ENCODE measurements around the gene ZNF45. TPM values are rescaled to one million over a fixed set of nuclear protein-coding genes. Genes with fewer than 3 reads are reported as not detected.
A peak's percentile ranks its signal among the peaks of the same experiment; 100 is the strongest.

ZNF45 gene
- polyA plus RNA-seq, 3 donors from 2014 or later, result 6.5 to 15.9 (median 7.7) TPM

DNA sequence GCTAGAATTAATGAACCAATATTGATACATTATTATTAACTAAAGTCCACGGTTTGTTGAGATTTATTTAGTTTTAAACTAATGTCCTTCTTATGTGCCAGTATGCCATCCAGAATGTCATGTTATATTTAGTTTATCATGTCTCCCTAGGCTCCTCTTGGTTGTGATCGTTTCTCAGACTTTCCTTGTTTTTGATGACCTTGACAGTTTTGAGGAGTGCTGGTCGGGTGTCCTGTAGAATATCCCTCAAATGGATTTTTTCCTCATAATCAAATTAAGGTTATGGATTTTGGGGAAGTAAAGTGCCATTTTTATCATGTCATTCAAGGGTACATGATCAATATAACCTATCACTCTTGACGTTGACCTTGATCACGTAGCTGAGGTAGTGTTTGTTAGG, 6.1 kb upstream of the ZNF45 start:
- no peaks in the 10 kb centered on the region for H3K4me1 Mint-ChIP-seq
- peaks cover 4 to 19% (median 11%) of the 10 kb centered on the region in 6 donors for H3K9me3 Mint-ChIP-seq
- H3K36me3 Mint-ChIP-seq, result peaks cover 3 to 14% (median 8%) of the 10 kb centered on the region in 3 donors
- H3K27me3 Mint-ChIP-seq (ENCODE audit: low read depth in 3 of 3), result peaks cover 9 to 21% (median 13%) of the 10 kb centered on the region in 3 donors
- no peak for DNase-seq
- no peak overlapping the region for H3K27ac Mint-ChIP-seq
- no peak overlapping the region for H3K4me3 Mint-ChIP-seq

GRCh38 chr19:43940719-43941118, 5.6 kb upstream of the ZNF45 start:
- H3K27me3 Mint-ChIP-seq (ENCODE audit: low read depth in 3 of 3), result peaks cover 9 to 16% (median 10%) of the 10 kb centered on the region in 3 donors
- no peak for DNase-seq
- no peak overlapping the region for H3K27ac Mint-ChIP-seq
- H3K4me1 Mint-ChIP-seq, result peaks cover 0 to 3% of the 10 kb centered on the region in 2 donors
- H3K36me3 Mint-ChIP-seq, result peaks cover 3 to 11% (median 8%) of the 10 kb centered on the region in 3 donors
- H3K4me3 Mint-ChIP-seq, result no peak overlapping the region
- peaks cover 0 to 14% (median 8%) of the 10 kb centered on the region in 6 donors for H3K9me3 Mint-ChIP-seq

GRCh38 chr19:43939557-43940260, 4.6 kb upstream of the ZNF45 start:
- H3K4me1 Mint-ChIP-seq, result peaks cover 9 to 14% of the 10 kb centered on the region in 2 donors

GRCh38 chr19:43936188-43936587, 1.1 kb upstream of the ZNF45 start:
- peaks cover 21 to 35% of the 10 kb centered on the region in 2 donors for H3K4me1 Mint-ChIP-seq
- no peak for DNase-seq
- peaks cover 0 to 10% (median 4%) of the 10 kb centered on the region in 6 donors for H3K9me3 Mint-ChIP-seq
- peak overlapping the region; percentile 34 to 95 (median 95) for H3K4me3 Mint-ChIP-seq
- H3K27ac Mint-ChIP-seq, result peak overlapping the region in 2 of 6 donors; percentile 70 to 94
- H3K27me3 Mint-ChIP-seq (ENCODE audit: low read depth in 3 of 3), result peaks cover 0 to 8% (median 4%) of the 10 kb centered on the region in 3 donors
- peaks cover 9 to 19% (median 12%) of the 10 kb centered on the region in 3 donors for H3K36me3 Mint-ChIP-seq

More at GRCh38 chr19:43939557-43940260, 4.6 kb upstream of the ZNF45 start:
- no peak for DNase-seq
- no peak overlapping the region for H3K4me3 Mint-ChIP-seq
- peaks cover 2 to 16% (median 10%) of the 10 kb centered on the region in 3 donors for H3K27me3 Mint-ChIP-seq (ENCODE audit: low read depth in 3 of 3)
- no peak overlapping the region for H3K27ac Mint-ChIP-seq
- peaks cover 0 to 11% (median 8%) of the 10 kb centered on the region in 3 donors for H3K36me3 Mint-ChIP-seq
- H3K9me3 Mint-ChIP-seq, result peaks cover 0 to 10% (median 7%) of the 10 kb centered on the region in 6 donors

GRCh38 chr19:43934055-43934984, 762 bp downstream of the ZNF45 start:
- DNase-seq, result no peak
- Mint-ChIP-seq H3K9me3 (peaks cover 0 to 3% (median 0%) of the 10 kb centered on the region in 6 donors), H3K36me3 (peaks cover 23 to 32% (median 31%) of the 10 kb centered on the region in 3 donors), H3K4me3 (peak overlapping the region; percentile 95 to 96 (median 95)), H3K4me1 (peaks cover 21 to 41% of the 10 kb centered on the region in 2 donors), H3K27ac (peak overlapping the region; percentile 89 to 96 (median 93)), H3K27me3 (ENCODE audit: low read depth in 3 of 3) (peaks cover 0 to 4% (median 2%) of the 10 kb centered on the region in 3 donors)

GRCh38 chr19:43928820-43929219, 6.3 kb downstream of the ZNF45 start:
- DNase-seq, result no peak
- peaks cover 0 to 2% (median 0%) of the 10 kb centered on the region in 3 donors for H3K27me3 Mint-ChIP-seq (ENCODE audit: low read depth in 3 of 3)
- H3K9me3 Mint-ChIP-seq, result no peaks in the 10 kb centered on the region
- peaks cover 5 to 19% of the 10 kb centered on the region in 2 donors for H3K4me1 Mint-ChIP-seq
- no peak overlapping the region for H3K27ac Mint-ChIP-seq
- H3K4me3 Mint-ChIP-seq, result no peak overlapping the region
- H3K36me3 Mint-ChIP-seq, result peaks cover 63 to 84% (median 71%) of the 10 kb centered on the region in 3 donors

DNA sequence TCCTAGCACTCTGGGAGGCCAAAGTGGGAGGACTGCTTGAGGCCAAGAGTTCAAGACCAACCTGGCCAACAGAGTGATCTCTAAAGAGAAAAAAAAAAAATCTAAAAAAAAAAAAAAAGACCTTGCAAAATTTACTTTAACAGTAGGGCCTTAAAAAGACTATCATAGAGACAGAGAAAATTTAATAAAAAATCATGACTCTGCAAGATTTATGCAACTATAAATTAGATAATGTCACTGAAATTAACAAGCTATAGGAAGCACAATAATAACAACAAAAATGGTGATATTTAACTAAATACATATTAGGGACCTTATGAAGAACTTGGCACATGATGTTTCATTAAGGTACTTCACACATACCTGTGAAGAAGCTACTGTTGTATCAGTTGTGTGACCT, 11.2 kb downstream of the ZNF45 start:
- H3K27me3 Mint-ChIP-seq (ENCODE audit: low read depth in 3 of 3), result peaks cover 0 to 2% (median 0%) of the 10 kb centered on the region in 3 donors
- H3K9me3 Mint-ChIP-seq, result peaks cover 7 to 29% (median 9%) of the 10 kb centered on the region in 6 donors
- H3K27ac Mint-ChIP-seq, result no peak overlapping the region
- no peak for DNase-seq
- H3K4me1 Mint-ChIP-seq, result no peaks in the 10 kb centered on the region
- peaks cover 81 to 95% (median 94%) of the 10 kb centered on the region in 3 donors for H3K36me3 Mint-ChIP-seq
- H3K4me3 Mint-ChIP-seq, result no peak overlapping the region

DNA sequence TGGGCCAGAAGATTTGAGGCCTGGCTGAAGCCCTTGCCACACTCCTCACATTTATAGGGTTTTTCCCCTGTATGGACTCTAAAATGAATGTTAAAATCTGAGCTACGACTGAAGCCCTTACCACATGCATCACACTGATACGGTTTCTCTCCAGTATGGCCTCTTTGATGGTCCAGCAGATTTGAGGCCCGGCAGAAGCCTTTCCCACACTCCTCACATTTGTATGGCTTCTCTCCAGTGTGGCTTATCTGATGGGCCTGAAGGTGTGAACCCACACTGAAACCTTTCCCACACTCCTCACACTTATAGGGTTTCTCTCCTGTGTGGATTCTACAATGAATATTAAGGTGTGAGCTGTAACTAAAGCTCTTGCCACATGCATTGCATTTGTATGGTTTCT, 21.0 kb downstream of the ZNF45 start:
- H3K27me3 Mint-ChIP-seq (ENCODE audit: low read depth in 3 of 3), result peaks cover 0 to 2% (median 0%) of the 10 kb centered on the region in 3 donors
- no peaks in the 10 kb centered on the region for H3K4me1 Mint-ChIP-seq
- no peak overlapping the region for H3K27ac Mint-ChIP-seq
- H3K9me3 Mint-ChIP-seq, result peaks cover 48 to 97% (median 88%) of the 10 kb centered on the region in 6 donors
- DNase-seq, result no peak
- no peak overlapping the region for H3K4me3 Mint-ChIP-seq
- peaks cover 64 to 78% (median 67%) of the 10 kb centered on the region in 3 donors for H3K36me3 Mint-ChIP-seq

DNA sequence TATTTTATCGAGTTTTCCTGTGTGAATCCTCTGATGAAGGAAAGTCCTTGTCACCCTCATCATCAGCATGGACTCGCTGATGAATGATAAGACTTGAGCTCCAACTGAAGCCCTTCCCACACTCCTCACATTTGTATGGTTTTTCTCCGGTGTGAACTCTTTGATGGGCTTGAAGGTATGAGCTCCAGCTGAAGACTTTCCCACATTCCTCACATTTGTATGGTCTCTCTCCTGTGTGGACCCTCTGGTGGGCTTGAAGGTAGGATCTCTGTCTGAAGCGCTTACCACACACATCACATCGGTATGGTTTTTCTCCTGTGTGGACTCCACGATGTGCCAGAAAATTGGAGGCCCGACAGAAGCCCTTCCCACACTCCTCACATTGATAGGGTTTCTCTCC, 21.7 kb downstream of the ZNF45 start:
- peaks cover 0 to 2% (median 0%) of the 10 kb centered on the region in 3 donors for H3K27me3 Mint-ChIP-seq (ENCODE audit: low read depth in 3 of 3)
- DNase-seq, result no peak
- no peaks in the 10 kb centered on the region for H3K4me1 Mint-ChIP-seq
- H3K9me3 Mint-ChIP-seq, result peaks cover 54 to 97% (median 90%) of the 10 kb centered on the region in 6 donors
- no peak overlapping the region for H3K4me3 Mint-ChIP-seq
- no peak overlapping the region for H3K27ac Mint-ChIP-seq
- peaks cover 60 to 72% (median 63%) of the 10 kb centered on the region in 3 donors for H3K36me3 Mint-ChIP-seq

DNA sequence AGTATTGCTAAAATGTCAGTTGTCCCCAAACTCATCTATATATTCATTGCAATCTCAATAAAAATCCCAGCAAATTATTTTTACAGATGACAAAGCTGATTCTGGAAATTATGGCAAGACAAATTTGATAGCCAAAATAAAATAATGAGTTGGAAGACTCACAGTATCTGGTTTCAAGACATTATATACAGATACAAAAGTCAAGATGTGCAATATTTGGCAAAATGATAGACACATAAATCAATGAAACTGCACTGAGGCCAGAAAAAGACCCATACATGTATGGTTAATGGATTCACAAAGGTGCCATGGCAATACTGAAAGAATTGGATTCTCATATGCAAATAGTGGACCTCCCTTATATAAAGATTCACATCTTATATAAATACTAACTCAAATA, 24.2 kb downstream of the ZNF45 start:
- H3K4me3 Mint-ChIP-seq, result no peak overlapping the region
- H3K9me3 Mint-ChIP-seq, result peaks cover 64 to 99% (median 95%) of the 10 kb centered on the region in 6 donors
- H3K27me3 Mint-ChIP-seq (ENCODE audit: low read depth in 3 of 3), result peaks cover 0 to 3% (median 2%) of the 10 kb centered on the region in 3 donors
- no peaks in the 10 kb centered on the region for H3K4me1 Mint-ChIP-seq
- H3K27ac Mint-ChIP-seq, result no peak overlapping the region
- DNase-seq, result no peak
- peaks cover 51 to 58% (median 53%) of the 10 kb centered on the region in 3 donors for H3K36me3 Mint-ChIP-seq

DNA sequence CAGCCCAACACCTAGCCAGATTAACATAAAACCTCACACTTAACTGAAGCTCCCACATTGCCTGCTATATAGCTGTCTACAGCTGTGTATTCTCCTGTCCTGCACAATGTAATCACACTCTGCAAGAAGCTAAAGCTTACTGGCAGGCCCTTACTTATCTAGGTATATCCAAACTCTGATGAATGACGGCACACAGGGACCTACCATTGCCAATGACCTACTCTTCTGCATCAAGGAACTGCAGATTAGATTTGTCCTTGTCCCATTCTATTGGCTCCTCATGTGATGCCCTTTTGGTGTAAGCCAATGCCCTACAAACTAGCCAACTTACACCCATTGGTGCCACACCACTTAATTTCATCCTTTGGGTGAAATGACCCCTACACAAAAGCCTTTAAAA, 26.4 kb downstream of the ZNF45 start:
- H3K27ac Mint-ChIP-seq, result no peak overlapping the region
- H3K27me3 Mint-ChIP-seq (ENCODE audit: low read depth in 3 of 3), result peaks cover 0 to 3% (median 2%) of the 10 kb centered on the region in 3 donors
- no peak overlapping the region for H3K4me3 Mint-ChIP-seq
- no peaks in the 10 kb centered on the region for H3K4me1 Mint-ChIP-seq
- peaks cover 30 to 48% (median 45%) of the 10 kb centered on the region in 3 donors for H3K36me3 Mint-ChIP-seq
- DNase-seq, result no peak
- peaks cover 60 to 96% (median 91%) of the 10 kb centered on the region in 6 donors for H3K9me3 Mint-ChIP-seq

DNA sequence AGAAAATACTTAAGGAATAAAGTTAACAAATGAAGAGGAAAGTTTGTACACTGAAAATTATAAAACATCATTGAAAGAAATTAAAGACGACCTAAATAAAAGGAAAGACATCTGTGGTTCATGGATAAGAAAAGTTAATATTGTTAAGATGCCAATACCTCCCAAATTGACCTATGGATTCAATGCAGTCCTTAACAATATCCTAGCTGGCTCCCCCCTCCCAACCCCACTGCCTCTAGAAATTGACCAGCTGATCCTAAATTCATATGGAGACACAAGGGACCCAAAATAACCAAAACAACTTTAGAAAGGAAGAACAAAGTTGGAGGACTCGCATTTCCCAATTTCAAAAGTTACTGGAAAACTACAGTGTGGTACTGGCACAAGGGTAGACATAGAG, 28.3 kb downstream of the ZNF45 start:
- peaks cover 50 to 93% (median 82%) of the 10 kb centered on the region in 6 donors for H3K9me3 Mint-ChIP-seq
- DNase-seq, result no peak
- H3K27ac Mint-ChIP-seq, result no peak overlapping the region
- H3K4me1 Mint-ChIP-seq, result peaks cover 8% of the 10 kb centered on the region in 2 donors
- H3K4me3 Mint-ChIP-seq, result no peak overlapping the region
- peaks cover 26 to 41% (median 40%) of the 10 kb centered on the region in 3 donors for H3K36me3 Mint-ChIP-seq
- peaks cover 3 to 7% (median 4%) of the 10 kb centered on the region in 3 donors for H3K27me3 Mint-ChIP-seq (ENCODE audit: low read depth in 3 of 3)

GRCh38 chr19:43905897-43906296, 29.2 kb downstream of the ZNF45 start:
- Mint-ChIP-seq H3K36me3 (peaks cover 30 to 44% (median 40%) of the 10 kb centered on the region in 3 donors), H3K4me3 (no peak overlapping the region), H3K27ac (no peak overlapping the region), H3K27me3 (ENCODE audit: low read depth in 3 of 3) (peaks cover 3 to 8% (median 4%) of the 10 kb centered on the region in 3 donors), H3K4me1 (peaks cover 17% of the 10 kb centered on the region in 2 donors), H3K9me3 (peaks cover 51 to 91% (median 77%) of the 10 kb centered on the region in 6 donors)
- no peak for DNase-seq
